Stimulated activated CD8-positive, alpha-beta memory T cell treated with anti-CD3 and anti-CD28 coated beads, Interleukin-12 subunit alpha, Interleukin-12 subunit beta, amount 100 ng/mL, for 24 hours (primary cell): Measurements from ENCODE around the gene METTL21C.

Experiments
- DNase-seq: peaks from one replicate; pipeline ENCODE4 v3.0.0-alpha.2; 2020; ENCODE audit errors: extremely low read depth

The METTL21C gene

DNA sequence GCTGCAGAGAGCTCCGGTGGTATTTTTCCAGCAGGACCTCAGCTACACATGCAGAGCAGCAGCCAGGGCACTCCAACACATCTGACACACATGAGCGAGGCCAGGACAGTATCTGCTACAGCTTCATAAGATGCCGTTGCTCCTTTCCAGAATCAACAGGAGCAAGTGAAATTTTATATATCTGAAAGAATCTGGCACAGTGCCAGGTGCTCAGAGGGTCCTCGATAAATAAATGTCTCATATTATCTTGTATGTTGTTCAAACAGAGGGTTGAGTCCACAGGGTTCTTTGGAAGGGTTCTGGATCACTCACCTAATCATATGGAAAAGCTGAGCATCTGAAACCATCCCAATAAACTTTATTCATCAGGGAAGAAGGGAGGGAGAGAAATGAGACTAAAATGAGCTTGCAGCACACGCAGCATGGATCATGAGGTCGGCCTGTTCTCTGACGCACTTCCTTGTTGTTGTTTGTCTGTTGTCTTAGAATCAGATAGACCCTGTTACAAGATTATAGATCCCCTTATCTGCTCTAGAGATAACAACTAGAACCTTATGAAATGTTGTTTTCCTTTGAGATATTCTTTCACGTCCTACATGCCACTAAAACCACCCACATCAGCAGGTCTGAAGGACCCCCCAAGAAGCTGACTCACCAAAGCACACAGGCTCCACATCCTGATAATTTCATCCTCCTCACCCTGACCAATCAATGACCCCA is 3.2 kb upstream of the METTL21C start:
- no peak for DNase-seq

DNA sequence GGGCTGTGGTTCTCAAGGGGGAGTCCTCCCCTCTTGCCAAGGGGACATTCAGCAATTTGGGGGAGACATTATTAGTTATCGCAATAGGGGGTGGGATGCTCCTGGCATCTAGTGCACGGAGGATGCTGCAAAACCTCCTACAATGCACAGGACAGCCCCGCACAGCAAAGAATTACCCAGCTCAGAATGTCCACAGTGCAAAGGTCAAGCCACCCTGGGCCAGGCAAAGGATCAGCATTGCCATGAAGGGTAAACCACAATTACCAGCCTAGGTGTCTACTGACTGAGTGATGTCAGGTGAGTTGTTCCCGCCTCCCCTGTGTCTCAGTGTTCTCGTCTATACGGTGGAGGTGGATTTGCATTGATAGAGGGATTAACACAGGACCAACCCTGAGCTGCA is 2.4 kb upstream of the METTL21C start:
- no peak for DNase-seq

DNA sequence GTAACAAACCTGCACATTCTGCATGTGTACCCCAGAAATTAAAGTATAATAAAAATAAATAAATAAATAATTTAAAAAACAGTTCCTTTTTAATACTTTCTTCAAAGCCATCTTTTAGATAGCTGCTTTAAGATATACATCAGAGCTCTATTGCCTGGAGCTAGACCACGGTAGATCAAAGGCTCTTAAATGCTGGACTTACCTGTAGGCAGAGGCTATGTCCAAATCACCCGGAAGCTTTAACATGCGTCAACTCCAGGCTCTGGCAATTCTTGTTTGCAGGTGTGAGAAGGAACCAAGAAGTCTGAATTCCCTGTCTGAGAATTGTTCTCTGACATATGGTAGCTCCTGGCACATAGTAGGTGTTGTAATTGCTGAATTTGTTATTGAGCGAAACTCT is 1.6 kb upstream of the METTL21C start:
- DNase-seq = no peak

DNA sequence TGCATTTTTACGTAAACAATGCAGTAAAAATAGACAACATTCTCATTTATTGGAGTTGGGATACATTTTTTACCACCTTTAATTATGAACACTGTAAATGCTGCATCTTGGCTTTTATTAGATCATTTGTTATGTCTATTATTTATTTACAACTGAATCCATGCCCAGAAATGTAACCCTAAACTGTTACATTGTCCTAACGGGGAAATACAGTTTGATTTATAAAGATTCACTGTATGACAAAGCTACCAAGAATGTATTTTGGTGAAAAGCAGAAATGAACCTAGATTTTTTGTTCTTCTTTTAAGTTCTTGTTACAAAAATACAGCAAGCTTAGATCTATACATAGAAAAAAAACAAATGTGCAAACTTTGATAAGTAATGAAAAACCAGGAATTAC is 1.1 kb downstream of the METTL21C start:
- no peak for DNase-seq

GRCh38 chr13:102693250-102693649 is 1.6 kb downstream of the METTL21C start:
- DNase-seq = no peak

DNA sequence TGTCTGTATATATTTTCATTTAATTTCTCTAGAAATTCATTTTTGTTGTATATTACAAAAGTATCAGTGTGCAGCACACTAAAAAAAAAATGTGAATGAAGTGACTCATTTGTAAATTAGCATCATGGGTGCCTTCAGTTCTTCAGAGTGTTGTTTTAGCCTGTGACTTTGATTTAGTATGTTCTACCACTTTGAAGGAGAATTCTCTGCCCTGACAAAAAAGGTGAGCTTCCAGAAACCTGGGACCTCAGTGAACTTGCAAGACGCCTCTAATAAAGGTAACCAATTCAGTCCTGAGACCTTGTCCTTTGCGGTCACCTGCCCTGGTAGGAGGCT is 2.4 kb downstream of the METTL21C start:
- DNase-seq = no peak

GRCh38 chr13:102690883-102691282 is 4.0 kb downstream of the METTL21C start:
- DNase-seq = no peak

GRCh38 chr13:102688306-102688973 is 6.4 kb downstream of the METTL21C start:
- no peak for DNase-seq

GRCh38 chr13:102687520-102687919 is 7.3 kb downstream of the METTL21C start:
- no peak for DNase-seq

- DNase-seq = no peak
Measured at GRCh38 chr13:102686024-102686423, 8.8 kb downstream of the METTL21C start.

DNA sequence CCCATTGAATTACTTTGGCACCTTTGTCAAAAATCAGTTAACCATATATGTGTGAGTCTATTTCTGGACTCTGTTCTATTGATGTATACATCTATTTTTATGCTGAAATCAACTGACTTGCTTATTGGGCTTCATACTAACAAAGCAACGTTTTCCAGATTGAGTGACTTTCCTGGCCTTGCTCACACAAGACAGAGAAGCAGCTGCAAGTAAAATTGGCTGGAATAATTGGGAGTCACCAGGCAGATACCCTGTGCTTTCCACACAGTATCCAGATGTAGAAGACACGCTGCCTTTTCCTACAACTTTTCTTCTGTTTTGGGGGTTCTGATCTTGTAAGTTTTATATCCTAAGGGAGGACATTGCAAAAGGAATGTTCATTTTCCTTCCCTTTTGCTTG is 11.2 kb downstream of the METTL21C start:
- DNase-seq = no peak

DNA sequence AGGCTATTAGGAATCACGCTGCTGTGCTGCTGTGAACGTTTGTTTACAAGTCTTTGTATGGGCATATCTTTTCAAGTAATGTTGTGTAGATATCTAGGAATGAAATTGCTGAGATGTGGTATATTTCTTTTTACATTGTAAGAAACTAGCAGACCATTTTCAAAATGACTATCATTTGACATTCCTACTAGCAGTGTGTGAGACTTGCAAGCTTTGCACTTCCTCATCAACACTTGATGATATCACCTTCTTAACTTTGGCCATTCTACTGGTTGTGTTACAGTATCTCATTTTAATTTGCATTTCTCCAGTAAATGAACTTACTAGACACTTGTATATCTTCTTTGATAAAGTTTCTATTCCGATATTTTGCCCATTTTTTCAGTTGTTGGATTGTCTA is 12.1 kb downstream of the METTL21C start:
- no peak for DNase-seq

- DNase-seq = no peak
Measured at GRCh38 chr13:102682211-102682610, 12.6 kb downstream of the METTL21C start.

DNA sequence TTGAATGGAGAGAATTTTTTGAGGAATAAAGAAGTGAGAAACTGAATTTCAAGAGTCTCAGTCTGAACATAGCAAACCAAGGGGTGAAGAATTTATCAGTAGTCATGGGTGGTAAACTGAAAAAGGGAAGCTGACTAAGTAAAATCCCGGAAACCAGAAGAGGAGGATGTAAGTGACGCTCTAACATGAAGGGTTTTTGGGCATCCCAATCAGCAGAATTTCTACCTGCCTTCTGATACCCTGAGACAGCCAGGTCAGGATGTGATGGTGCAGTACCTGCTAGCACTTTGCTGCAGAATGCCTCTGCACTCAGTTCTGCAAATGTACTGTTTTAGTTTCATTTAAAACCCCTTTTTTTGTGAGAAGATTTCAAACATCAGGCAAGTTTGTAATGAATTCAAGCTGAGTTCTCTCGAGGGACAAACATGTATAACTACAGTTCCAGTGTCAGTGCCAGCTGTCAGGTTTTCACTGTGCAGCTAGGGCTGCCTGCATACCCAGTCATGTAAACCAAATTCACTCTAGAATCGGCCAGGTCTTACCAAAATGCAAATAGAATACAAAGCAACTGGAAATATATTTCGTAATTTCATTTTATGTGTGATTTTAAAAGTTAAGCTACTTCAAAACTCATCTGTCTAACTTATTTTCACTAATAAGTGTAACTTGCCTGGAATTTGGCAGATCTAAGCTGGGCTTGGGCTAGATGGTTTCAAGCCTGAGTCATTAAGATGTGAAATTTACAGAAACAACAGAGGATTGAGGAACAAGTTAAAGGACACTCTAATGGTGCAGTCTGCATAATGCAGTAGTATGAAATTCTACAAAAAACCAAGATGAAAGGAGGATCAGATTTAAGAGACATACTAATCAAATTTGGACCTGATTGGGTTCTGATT is 13.8 kb downstream of the METTL21C start:
- no peak for DNase-seq

GRCh38 chr13:102680133-102680717 is 14.6 kb downstream of the METTL21C start:
- no peak for DNase-seq

DNA sequence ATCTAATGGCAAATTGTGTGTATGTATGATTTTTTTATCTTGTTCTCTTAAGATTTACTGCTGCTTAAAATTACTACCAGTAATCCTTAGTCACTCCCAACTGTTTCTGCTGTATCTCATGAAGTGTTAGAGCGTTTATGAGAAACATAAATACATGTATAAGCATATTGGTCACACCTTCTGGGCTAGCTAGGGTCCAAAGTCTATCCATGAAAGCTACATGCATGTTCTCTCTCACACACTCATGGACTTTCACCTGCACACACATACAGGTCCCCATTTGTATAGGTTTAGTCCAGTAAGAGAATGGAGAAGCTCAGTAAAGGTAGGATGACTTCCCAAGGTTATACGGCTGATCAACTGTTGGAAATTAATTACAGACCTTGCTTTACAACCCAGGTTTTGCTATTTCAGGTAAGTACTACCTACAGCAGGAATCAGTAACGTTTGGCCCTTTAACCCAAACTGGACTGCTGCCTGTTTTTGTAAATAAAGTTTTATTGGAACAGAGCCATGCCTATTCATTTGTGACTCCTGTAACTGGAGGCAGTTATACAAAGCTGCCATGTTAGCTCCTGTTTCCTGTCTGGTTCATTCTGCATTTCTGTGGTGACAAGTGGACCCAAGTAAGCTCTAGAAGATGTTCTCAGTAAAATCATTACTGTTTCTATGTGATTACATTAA is 15.3 kb downstream of the METTL21C start:
- DNase-seq = no peak

DNA sequence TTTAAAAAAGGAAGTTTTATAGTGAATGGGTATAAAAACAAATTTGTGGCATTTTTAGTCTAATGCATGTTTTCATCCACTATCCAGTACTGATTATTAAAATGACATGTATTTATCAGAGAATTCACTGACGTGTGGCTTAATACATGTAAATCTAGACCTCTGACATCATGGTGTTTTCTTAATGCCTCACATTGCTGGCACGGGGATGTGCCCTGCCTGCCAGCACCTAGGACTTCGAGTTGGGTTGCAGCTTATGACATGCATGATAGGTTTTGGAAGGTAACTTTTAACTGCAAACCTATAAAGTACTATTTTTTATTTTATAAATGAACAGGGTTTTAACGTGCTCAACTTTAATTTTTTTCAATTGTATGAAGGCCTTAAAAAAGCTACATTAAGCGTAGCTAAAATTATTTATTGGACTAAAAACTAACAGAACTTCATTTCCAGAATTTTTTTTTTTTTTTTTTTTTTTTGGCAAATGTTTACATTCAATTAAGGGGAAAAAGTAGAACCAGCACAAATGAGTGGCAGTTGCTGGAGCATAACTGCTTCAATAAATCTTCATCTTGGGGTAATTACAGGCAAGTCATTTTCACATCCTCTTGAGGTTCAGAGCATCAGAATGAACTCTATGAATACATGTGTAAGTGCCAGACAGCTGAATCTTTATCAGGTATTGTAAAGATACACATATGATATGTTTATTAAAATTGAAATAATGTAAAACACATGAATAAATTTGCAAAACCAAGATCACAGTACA is 16.3 kb downstream of the METTL21C start:
- DNase-seq = no peak

DNA sequence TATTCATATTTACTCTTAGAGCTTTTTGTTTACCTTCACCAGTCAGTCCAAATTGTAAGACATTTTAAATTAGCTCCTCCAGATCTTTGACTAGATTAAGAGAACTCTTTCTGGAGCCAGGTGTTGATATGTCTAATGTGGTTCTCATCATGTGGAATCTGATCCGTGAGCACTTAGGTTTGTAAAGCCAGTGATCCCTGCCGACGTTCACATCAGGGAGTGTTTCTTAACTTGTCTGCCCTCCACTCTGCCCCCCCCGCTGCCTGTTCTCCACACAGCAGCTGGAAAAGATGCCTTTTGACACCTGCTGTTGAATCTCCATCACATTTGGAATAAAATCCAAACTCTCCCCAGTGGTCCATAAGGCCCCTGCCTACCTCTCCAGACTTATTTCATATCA is 17.7 kb downstream of the METTL21C start:
- DNase-seq = no peak

DNA sequence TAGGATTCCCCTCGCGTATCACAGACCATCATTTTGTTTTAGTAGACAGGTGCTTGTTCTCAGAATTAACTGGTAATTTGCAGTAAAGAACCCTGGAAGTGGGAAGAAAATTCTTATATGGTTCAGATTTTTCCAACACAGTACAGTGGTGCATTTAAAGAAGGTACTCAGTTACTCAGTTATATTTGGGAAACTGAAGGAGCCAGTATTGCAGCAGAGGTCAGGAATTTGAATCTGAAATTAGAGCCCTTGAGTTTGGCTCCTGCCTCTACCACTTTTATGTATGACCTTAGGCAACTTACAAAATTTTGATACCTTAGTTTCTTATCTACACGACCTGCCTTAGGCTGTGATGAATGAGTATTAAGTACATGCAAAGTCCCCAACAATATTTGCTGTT is 19.7 kb downstream of the METTL21C start:
- no peak for DNase-seq

GRCh38 chr13:102670130-102670529 is 24.7 kb downstream of the METTL21C start:
- no peak for DNase-seq

DNA sequence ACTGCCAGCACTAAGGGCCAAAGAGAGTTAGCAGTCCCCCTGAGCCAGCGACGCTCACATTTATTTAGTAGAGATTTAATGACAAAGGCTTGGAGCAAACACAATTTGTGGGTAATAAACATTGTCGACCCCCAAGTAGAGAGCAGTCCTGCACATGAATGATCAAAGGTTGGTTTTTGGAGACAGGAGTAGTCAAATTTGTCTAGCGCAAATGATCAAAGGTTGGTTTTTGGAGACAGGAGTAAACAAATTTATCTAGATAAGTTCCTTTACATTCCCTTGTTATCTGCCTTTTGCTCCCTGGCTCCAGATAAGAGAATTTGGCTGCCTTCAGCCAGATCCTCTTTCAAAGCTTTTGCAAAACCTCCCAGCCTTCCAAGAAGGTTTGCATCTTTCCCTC is 26.9 kb downstream of the METTL21C start:
- DNase-seq = no peak
